H9 (cell line): ENCODE measurements around the gene TMEM169. TPM values are rescaled to one million over a fixed set of nuclear protein-coding genes. Genes with fewer than 3 reads are reported as not detected.

Experiments used
- DNase-seq: peaks from one replicate; pipeline ENCODE4 v3.0.0-alpha.2; 2017
- H2AFZ ChIP-seq: one replicate; pipeline ENCODE4 v1.6.1; 2013; ENCODE audit warnings: mild to moderate bottlenecking, low read length, control low read depth, moderate library complexity
- H2AK5ac ChIP-seq: 2 replicates; pipeline ENCODE4 v1.6.1; 2013; ENCODE audit warnings: low read length, control low read depth, mixed read lengths; ENCODE audit not compliant: insufficient read length
- H2BK120ac ChIP-seq: one replicate; pipeline ENCODE4 v1.6.1; 2013; ENCODE audit warnings: low read depth, mild to moderate bottlenecking, low read length, control low read depth, inconsistent platforms; ENCODE audit not compliant: poor library complexity, severe bottlenecking
- H2BK12ac ChIP-seq: 2 replicates; pipeline ENCODE4 v1.6.1; 2013; ENCODE audit warnings: low read length, control low read depth, mixed read lengths, low read depth; ENCODE audit not compliant: insufficient read length
- H2BK15ac ChIP-seq: 2 replicates; pipeline ENCODE4 v1.6.1; 2013; ENCODE audit warnings: low read depth, low read length, control low read depth
- H2BK20ac ChIP-seq: one replicate; pipeline ENCODE4 v1.6.1; 2013; ENCODE audit warnings: low read depth, mild to moderate bottlenecking, low read length, control low read depth, inconsistent platforms; ENCODE audit not compliant: poor library complexity, severe bottlenecking
- H2BK5ac ChIP-seq: 2 replicates; pipeline ENCODE4 v1.6.1; 2013; ENCODE audit warnings: low read length, control low read depth, mixed read lengths; ENCODE audit not compliant: insufficient read length
- H3K14ac ChIP-seq: 2 replicates; pipeline ENCODE4 v1.6.1; 2013; ENCODE audit warnings: low read length, control low read depth; ENCODE audit not compliant: insufficient read depth
- H3K18ac ChIP-seq: 2 replicates; pipeline ENCODE4 v1.6.1; 2013; ENCODE audit warnings: low read depth, mild to moderate bottlenecking, mixed read lengths, low read length, control low read depth; ENCODE audit not compliant: insufficient read length
- H3K23ac ChIP-seq: 2 replicates; pipeline ENCODE4 v1.6.1; 2013; ENCODE audit warnings: low read length, control low read depth, mixed read lengths, low read depth; ENCODE audit not compliant: insufficient read length
- H3K23me2 ChIP-seq: 2 replicates; pipeline ENCODE4 v1.6.1; 2013; ENCODE audit warnings: low read depth, mild to moderate bottlenecking, mixed read lengths, low read length, control low read depth; ENCODE audit not compliant: insufficient read length, poor library complexity, severe bottlenecking
- H3K27ac ChIP-seq: 2 replicates; pipeline ENCODE4 v1.5.1; 2013; ENCODE audit warnings: low read length, control low read depth, mixed read lengths, low read depth; ENCODE audit not compliant: insufficient read length
- H3K27me3 ChIP-seq: 2 replicates; pipeline ENCODE4 v1.6.1; 2013; ENCODE audit warnings: low read length, control low read depth, inconsistent platforms; ENCODE audit not compliant: insufficient read depth
- H3K4ac ChIP-seq: 2 replicates; pipeline ENCODE4 v1.6.1; 2013; ENCODE audit warnings: low read depth, mild to moderate bottlenecking, control low read depth, inconsistent platforms, low read length, moderate library complexity
- H3K4me1 ChIP-seq: 2 replicates; pipeline ENCODE4 v1.6.1; 2013; ENCODE audit warnings: low read length, control low read depth, inconsistent platforms; ENCODE audit not compliant: insufficient read depth
- H3K4me2 ChIP-seq: 2 replicates; pipeline ENCODE4 v1.6.1; 2013; ENCODE audit warnings: low read length, control low read depth, mixed read lengths; ENCODE audit not compliant: insufficient read length, insufficient read depth
- H3K56ac ChIP-seq: 2 replicates; pipeline ENCODE4 v1.6.1; 2013; ENCODE audit warnings: low read depth, mild to moderate bottlenecking, mixed read lengths, low read length, control low read depth; ENCODE audit not compliant: insufficient read length
- H3K79me1 ChIP-seq: 2 replicates; pipeline ENCODE4 v1.6.1; 2013; ENCODE audit warnings: low read depth, mild to moderate bottlenecking, moderate library complexity, low read length, control low read depth, inconsistent platforms; ENCODE audit not compliant: insufficient read depth, poor library complexity, severe bottlenecking
- H3K79me2 ChIP-seq: 2 replicates; pipeline ENCODE4 v1.6.1; 2013; ENCODE audit warnings: low read length, control low read depth, inconsistent platforms; ENCODE audit not compliant: insufficient read depth
- H3K9ac ChIP-seq: 2 replicates; pipeline ENCODE4 v1.6.1; 2013; ENCODE audit warnings: low read length, control low read depth, mixed read lengths; ENCODE audit not compliant: insufficient read length; ENCODE audit errors: extremely low read depth
- H3K9me3 ChIP-seq: one replicate; pipeline ENCODE4 v1.6.1; 2013; ENCODE audit warnings: low read depth, low read length, inconsistent platforms; ENCODE audit not compliant: control insufficient read depth
- H3T11ph ChIP-seq: one replicate; pipeline ENCODE4 v1.6.1; 2013; ENCODE audit warnings: mild to moderate bottlenecking, low read length, control low read depth, inconsistent platforms
- H4K20me1 ChIP-seq: one replicate; pipeline ENCODE4 v1.6.1; 2013; ENCODE audit not compliant: control insufficient read depth, insufficient read length, insufficient read depth
- H4K5ac ChIP-seq: 2 replicates; pipeline ENCODE4 v1.6.1; 2013; ENCODE audit warnings: low read depth, mild to moderate bottlenecking, mixed read lengths, low read length, control low read depth; ENCODE audit not compliant: insufficient read length
- H4K8ac ChIP-seq: replicated peaks from 2 replicates; pipeline ENCODE4 v1.6.1; 2013; ENCODE audit warnings: low read length, control low read depth, mixed read lengths, low read depth; ENCODE audit not compliant: insufficient read length
- H4K91ac ChIP-seq: 2 replicates; pipeline ENCODE4 v1.6.1; 2013; ENCODE audit warnings: low read depth, mild to moderate bottlenecking, moderate library complexity, mixed read lengths, low read length, control low read depth; ENCODE audit not compliant: insufficient read length
- H3K27ac Mint-ChIP-seq, 3 experiments: 2 replicates in 2 of 3; 3 replicates in 1 of 3; pipeline ENCODE4 v1.8.0; 2020 to 2021; ENCODE audit warnings: mixed read lengths in 3 of 3, mild to moderate bottlenecking in 1 of 3, moderate library complexity in 1 of 3
- H3K27me3 Mint-ChIP-seq: 2 replicates; pipeline ENCODE4 v1.8.0; 2021; ENCODE audit warnings: low read depth, mild to moderate bottlenecking, moderate library complexity, mixed read lengths
- H3K36me3 Mint-ChIP-seq, 3 experiments: 2 replicates in 2 of 3; 3 replicates in 1 of 3; pipeline ENCODE4 v1.8.0; 2020 to 2021; ENCODE audit warnings: low read depth in 3 of 3, mixed read lengths in 3 of 3; ENCODE audit not compliant: insufficient read depth in 1 of 3
- H3K4me1 Mint-ChIP-seq, 2 experiments: 2 replicates each; pipeline ENCODE4 v1.8.0; 2020; ENCODE audit warnings: mixed read lengths in 2 of 2
- H3K4me3 Mint-ChIP-seq, 2 experiments: 2 replicates in 1 of 2; 3 replicates in 1 of 2; pipeline ENCODE4 v1.8.0; 2020 to 2021; ENCODE audit warnings: mild to moderate bottlenecking in 2 of 2, mixed read lengths in 2 of 2, moderate library complexity in 1 of 2
- H3K9me3 Mint-ChIP-seq, 2 experiments: 2 replicates in 1 of 2; 3 replicates in 1 of 2; pipeline ENCODE4 v1.8.0; 2020; ENCODE audit warnings: mild to moderate bottlenecking in 2 of 2, mixed read lengths in 2 of 2, moderate library complexity in 1 of 2
- CTCF ChIP-seq: fragments of 200-600 bp; sonication (generic); conservative IDR thresholded peaks from 3 replicates; pipeline ENCODE4 v1.8.0; 2021; ENCODE audit warnings: antibody characterized with exemption, mild to moderate bottlenecking
- WGBS: extraction: QIAGEN DNeasy Blood & Tissue Kit; methylation state at CpG from one replicate; pipeline ENCODE4 v1.1.7; 2013; ENCODE audit warnings: missing lambda C conversion rate, low lambda C conversion rate, mixed read lengths; ENCODE audit not compliant: insufficient read length; ENCODE audit errors: extremely low coverage; 5-methylcytosine and 5-hydroxymethylcytosine counted together
- total RNA-seq: library from RNA; stranded (reverse); gene quantifications from 2 replicates; pipeline ENCODE4 v1.2.1, GENCODE V29; 2021

The TMEM169 gene
- total RNA-seq, 1 experiment from 2014 or later = 1.0 TPM

GRCh38 chr2:216130346-216130971 is 48.7 kb downstream of the TMEM169 start:
- Histone ChIP-seq H2BK12ac (no peak overlapping the region), H3K9ac (no peak overlapping the region), H2BK5ac (no peak overlapping the region), H3K56ac (no peak overlapping the region), H2AFZ (no peak overlapping the region), H3K27me3 (no peaks in the 10 kb centered on the region), H4K20me1 (no peaks in the 10 kb centered on the region), H4K8ac (no peak overlapping the region), H3K14ac (no peak overlapping the region), H3K23me2 (no peaks in the 10 kb centered on the region), H2BK15ac (no peak overlapping the region), H2BK20ac (no peak overlapping the region), H3K4me1 (no peaks in the 10 kb centered on the region), H2AK5ac (no peak overlapping the region), H3K4ac (no peak overlapping the region), H3T11ph (no peak overlapping the region), H2BK120ac (no peak overlapping the region), H4K91ac (no peak overlapping the region), H3K27ac (no peak overlapping the region), H3K18ac (no peak overlapping the region), H3K79me2 (no peaks in the 10 kb centered on the region; the same call in none of the 2 replicates), H3K4me2 (no peak overlapping the region), H3K9me3 (no peaks in the 10 kb centered on the region), H4K5ac (no peak overlapping the region), H3K79me1 (peaks cover 7% of the 10 kb centered on the region), H3K23ac (no peak overlapping the region)
- Mint-ChIP-seq H3K27me3 (no peaks in the 10 kb centered on the region), H3K4me3 (no peak overlapping the region), H3K4me1 (no peaks in the 10 kb centered on the region), H3K9me3 (no peaks in the 10 kb centered on the region), H3K36me3 (peaks cover 68 to 93% (median 90%) of the 10 kb centered on the region in 3 experiments), H3K27ac (peak overlapping the region in 1 of 3 experiments; percentile 33; a peak in 1 of 7 replicates)
- no peak for DNase-seq
- WGBS = no CpG with 5 or more reads among the region's 6 CpGs
- peak; percentile 31; the same call in 1 of the 3 replicates for TF ChIP-seq CTCF
